IMR-90 (cell line): ENCODE results near the gene SH3BGRL. TPM values are rescaled to one million over a fixed set of nuclear protein-coding genes. Genes with fewer than 3 reads are reported as not detected.
A peak's percentile ranks its signal among the peaks of the same experiment; 100 is the strongest.
"Not testable (repeated sequence)": the region's sequence is repeated elsewhere in the genome, so short reads cannot be mapped to it uniquely, and the experiment has no call there.

Experiments
- ATAC-seq: fragments of 200-7000 bp; cut with Tn5 transposase; 2 replicates; pipeline ENCODE4 v1.9.1; 2020; ENCODE audit warnings: low read depth, mild to moderate bottlenecking, moderate library complexity
- BruUV-seq: library from RNA; stranded (reverse); fragments of 400-500 nt; replicated peaks from 2 replicates; lab custom pipeline; 2021; lab: Mats Ljungman, UMichigan
- CTCF ChIA-PET: fragments of 300-600 bp; formaldehyde crosslinking; extraction: SDS; loops from one replicate; lab custom pipeline; 2021; ENCODE audit warnings: antibody characterized with exemption; lab: Yijun Ruan, JAX
- POLR2A ChIA-PET: fragments of 300-600 bp; sonication (Branson Sonifier 250); formaldehyde crosslinking; loops from one replicate; lab custom pipeline; 2022; ENCODE audit warnings: antibody characterized with exemption; ENCODE audit not compliant: unreplicated experiment; lab: Charles Lee
- DNase-seq: peaks from one replicate; pipeline ENCODE4 v3.0.0; 2013
- H2AFZ ChIP-seq: replicated peaks from 2 replicates; pipeline ENCODE3; 2013; ENCODE audit warnings: low read length, mild to moderate bottlenecking; ENCODE audit not compliant: poor library complexity
- H2AK5ac ChIP-seq: 2 replicates; pipeline ENCODE4 v1.6.1; 2013; ENCODE audit warnings: low read depth, low read length, inconsistent platforms
- H2AK9ac ChIP-seq: replicated peaks from 2 replicates; pipeline ENCODE3; 2013; ENCODE audit warnings: mild to moderate bottlenecking, low read depth, low read length, moderate library complexity; ENCODE audit not compliant: poor library complexity
- H2BK120ac ChIP-seq: 2 replicates; pipeline ENCODE4 v1.6.1; 2013; ENCODE audit warnings: low read depth, low read length, inconsistent platforms
- H2BK15ac ChIP-seq: 3 replicates; pipeline ENCODE4 v1.6.1; 2013; ENCODE audit warnings: low read depth, low read length, inconsistent platforms
- H2BK20ac ChIP-seq: 2 replicates; pipeline ENCODE4 v1.6.1; 2013; ENCODE audit warnings: low read depth, mild to moderate bottlenecking, inconsistent platforms, low read length, moderate library complexity
- H2BK5ac ChIP-seq: 2 replicates; pipeline ENCODE4 v1.6.1; 2013; ENCODE audit warnings: mild to moderate bottlenecking, low read depth, low read length, inconsistent platforms; ENCODE audit not compliant: poor library complexity, severe bottlenecking
- H3K14ac ChIP-seq: replicated peaks from 2 replicates; pipeline ENCODE4 v1.6.1; 2013; ENCODE audit warnings: low read depth, low read length, inconsistent platforms
- H3K18ac ChIP-seq: 2 replicates; pipeline ENCODE4 v1.6.1; 2013; ENCODE audit warnings: low read depth, low read length, control low read depth
- H3K23ac ChIP-seq: 2 replicates; pipeline ENCODE4 v1.6.1; 2013; ENCODE audit warnings: low read depth, low read length, inconsistent platforms
- H3K27ac ChIP-seq: 2 replicates; pipeline ENCODE4 v1.5.1; 2013; ENCODE audit warnings: mild to moderate bottlenecking, control low read depth, low read length; ENCODE audit not compliant: insufficient read depth
- H3K27me3 ChIP-seq: 2 replicates; pipeline ENCODE4 v1.6.1; 2013; ENCODE audit warnings: low read length; ENCODE audit not compliant: control insufficient read depth, insufficient read depth
- H3K36me3 ChIP-seq: 2 replicates; pipeline ENCODE4 v1.6.1; 2013; ENCODE audit warnings: low read length, mixed read lengths; ENCODE audit not compliant: control insufficient read depth, insufficient read depth
- H3K4ac ChIP-seq: 2 replicates; pipeline ENCODE4 v1.6.1; 2013; ENCODE audit warnings: low read depth, low read length, inconsistent platforms
- H3K4me1 ChIP-seq: 2 replicates; pipeline ENCODE4 v1.6.1; 2013; ENCODE audit warnings: low read length, mixed read lengths; ENCODE audit not compliant: control insufficient read depth, insufficient read depth
- H3K4me2 ChIP-seq: 2 replicates; pipeline ENCODE4 v1.6.1; 2013; ENCODE audit warnings: low read depth, mild to moderate bottlenecking, control low read depth, low read length, moderate library complexity
- H3K4me3 ChIP-seq: 2 replicates; pipeline ENCODE4 v1.5.1; 2013; ENCODE audit warnings: low read depth, mild to moderate bottlenecking, control low read depth, low read length, moderate library complexity; ENCODE audit not compliant: insufficient read depth
- H3K56ac ChIP-seq: 2 replicates; pipeline ENCODE4 v1.6.1; 2013; ENCODE audit warnings: low read length, inconsistent platforms; ENCODE audit not compliant: insufficient read depth; ENCODE audit errors: extremely low read depth
- H3K79me1 ChIP-seq, 2 experiments: 2 replicates each; pipeline ENCODE4 v1.6.1; 2013; ENCODE audit warnings: low read length in 2 of 2, inconsistent platforms in 1 of 2, low read depth in 1 of 2
- H3K9ac ChIP-seq: 2 replicates; pipeline ENCODE4 v1.6.1; 2013; ENCODE audit warnings: low read depth, low read length, control low read depth
- H3K9me1 ChIP-seq: 2 replicates; pipeline ENCODE4 v1.6.1; 2013; ENCODE audit warnings: low read length, inconsistent platforms; ENCODE audit not compliant: insufficient read depth
- H3K9me3 ChIP-seq: 2 replicates; pipeline ENCODE4 v1.6.1; 2013; ENCODE audit warnings: low read length; ENCODE audit not compliant: control insufficient read depth, insufficient read depth
- H4K20me1 ChIP-seq: 2 replicates; pipeline ENCODE4 v1.6.1; 2013; ENCODE audit warnings: low read length, inconsistent platforms; ENCODE audit not compliant: insufficient read depth
- H4K5ac ChIP-seq: 2 replicates; pipeline ENCODE4 v1.6.1; 2013; ENCODE audit warnings: mild to moderate bottlenecking, low read depth, low read length, control low read depth
- H4K8ac ChIP-seq, 2 experiments: 2 replicates each; pipeline ENCODE4 v1.6.1; 2013; ENCODE audit warnings: low read depth in 2 of 2, low read length in 2 of 2, control low read depth in 1 of 2, inconsistent platforms in 1 of 2
- H4K91ac ChIP-seq: 2 replicates; pipeline ENCODE4 v1.6.1; 2013; ENCODE audit warnings: low read depth, low read length, inconsistent platforms; ENCODE audit not compliant: insufficient read depth
- CEBPB ChIP-seq: IDR thresholded peaks from 2 replicates; pipeline ENCODE4 v1.6.1; 2012; ENCODE audit warnings: low read depth, low read length, improper control_type of control experiment
- MAFK ChIP-seq: IDR thresholded peaks from 2 replicates; pipeline ENCODE4 v1.6.1; 2012; ENCODE audit warnings: low read depth, low read length, improper control_type of control experiment
- WGBS, 2 experiments: methylation state at CpG; one replicate each; pipeline versions ENCODE4 v1.1.5 to v1.1.7; 2013; ENCODE audit warnings: missing lambda C conversion rate in 2 of 2; ENCODE audit not compliant: insufficient read length in 1 of 2; ENCODE audit errors: extremely low coverage in 2 of 2; 5-methylcytosine and 5-hydroxymethylcytosine counted together
- dilution Hi-C: fragments of 300-500 bp; cut with HindIII; formaldehyde crosslinking; loops from one replicate; pipeline ENCODE4 v1.14.3; 2018; ENCODE audit warnings: low sequenced_read_pairs; ENCODE audit not compliant: unreplicated experiment
- in situ Hi-C: fragments of 300-500 bp; cut with MboI; formaldehyde crosslinking; loops from 3 replicates; pipeline ENCODE4 v1.14.3; 2019; ENCODE audit warnings: low sequenced_read_pairs, inconsistent platforms, mixed read lengths
- intact Hi-C: fragments of 100-400 bp; cut with micrococcal nuclease; formaldehyde crosslinking; loops from 2 replicates; pipeline ENCODE4 v1.10.0; 2022
- polyA plus RNA-seq, 3 experiments: library from polyadenylated mRNA; depleted of rRNA; stranded (reverse); fragments of >200 nt; gene quantifications; 2 replicates each; pipeline ENCODE4 v1.2.3, GENCODE V29; 2012; ENCODE audit warnings: low replicate concordance in 1 of 3
- total RNA-seq: library from RNA; depleted of rRNA; stranded (reverse); fragments of >200 nt; gene quantifications from 2 replicates; pipeline ENCODE4 v1.2.3, GENCODE V29; 2012

Gene SH3BGRL
- total and polyA plus RNA-seq, 2 of the 4 experiments (the other 2 are of a cell fraction): 50.7 to 110 TPM

GRCh38 chrX:81338924-81339323 is 137.0 kb downstream of the SH3BGRL start:
- DNase-seq (no peak), ATAC-seq (no peak)
- Histone ChIP-seq H3K9ac (no peak overlapping the region), H3K18ac (no peak overlapping the region), H3K4me3 (no peak overlapping the region), H3K9me3 (no peaks in the 10 kb centered on the region), H3K4me1 (peaks cover 6% of the 10 kb centered on the region), H3K27me3 (no peaks in the 10 kb centered on the region), H4K5ac (no peak overlapping the region), H3K14ac (no peak overlapping the region), H3K56ac (no peak overlapping the region), H3K23ac (no peak overlapping the region), H2AFZ (no peak overlapping the region), H4K91ac (no peak overlapping the region), H4K8ac (no peak overlapping the region), H3K9me1 (no peaks in the 10 kb centered on the region; the same call in 1 of the 2 replicates), H4K20me1 (no peaks in the 10 kb centered on the region), H2BK5ac (no peak overlapping the region), H2BK120ac (no peak overlapping the region), H2AK9ac (no peak overlapping the region), H3K4me2 (no peak overlapping the region), H2BK15ac (no peak overlapping the region), H3K36me3 (no peaks in the 10 kb centered on the region), H3K79me1 (no peaks in the 10 kb centered on the region), H2AK5ac (no peak overlapping the region), H3K4ac (no peak overlapping the region), H2BK20ac (no peak overlapping the region), H3K27ac (no peak overlapping the region)
- BruUV-seq: no TSS peak
- ChIA-PET CTCF (no interaction called here), POLR2A (no interaction called here)
- no CpG with 5 or more reads among the region's 1 CpG for WGBS, 2 experiments
- dilution Hi-C loops (no loop called here), in situ Hi-C loops (no loop called here), intact Hi-C loops (no loop called here)
- TF ChIP-seq MAFK (no peak), CEBPB (peak; percentile 84)

DNA sequence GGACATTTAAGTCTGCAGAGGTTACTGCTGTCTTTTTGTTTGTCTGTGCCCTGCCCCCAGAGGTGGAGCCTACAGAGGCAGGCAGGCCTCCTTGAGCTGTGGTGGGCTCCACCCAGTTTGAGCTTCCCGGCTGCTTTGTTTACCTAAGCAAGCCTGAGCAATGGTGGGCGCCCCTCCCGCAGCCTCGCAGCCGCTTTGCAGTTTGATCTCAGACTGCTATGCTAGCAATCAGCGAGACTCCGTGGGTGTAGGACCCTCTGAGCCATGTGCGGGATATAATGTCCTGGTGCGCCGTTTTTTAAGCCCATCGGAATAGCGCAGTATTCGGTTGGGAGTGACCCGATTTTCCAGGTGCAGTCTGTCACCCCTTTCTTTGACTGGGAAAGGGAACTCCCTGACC is 143.4 kb downstream of the SH3BGRL start:
- H2BK5ac ChIP-seq, H3K56ac ChIP-seq, BruUV-seq, H3K9ac ChIP-seq, ATAC-seq, H3K27me3 ChIP-seq, H2AK9ac ChIP-seq, H4K20me1 ChIP-seq, H3K18ac ChIP-seq, H2AFZ ChIP-seq, H2BK15ac ChIP-seq, dilution Hi-C loops, H3K9me3 ChIP-seq, H4K91ac ChIP-seq, H3K36me3 ChIP-seq, H2BK20ac ChIP-seq, in situ Hi-C loops, H2BK120ac ChIP-seq, H4K8ac ChIP-seq, H3K27ac ChIP-seq, H3K9me1 ChIP-seq, H3K4me1 ChIP-seq, DNase-seq, H3K4ac ChIP-seq, H3K23ac ChIP-seq, H2AK5ac ChIP-seq, H3K4me2 ChIP-seq, H3K4me3 ChIP-seq, H3K14ac ChIP-seq, POLR2A ChIA-PET, H4K5ac ChIP-seq, intact Hi-C loops, H3K79me1 ChIP-seq: not testable (repeated sequence)
- CTCF ChIA-PET: interaction anchor here (0.6 kb wide), 1 partner anchor 14 kb away, joined by 3 read pairs; no protein-coding TSS in a partner anchor
- 84% methylated on average over 9 of the region's 14 CpGs; no CpG with 5 or more reads in 1 of the 2 experiments for WGBS, 2 experiments
